Spleen (tissue), 11 donors: ENCODE data around the gene BAK1. TPM values are rescaled to one million over a fixed set of nuclear protein-coding genes. Genes with fewer than 3 reads are reported as not detected.
A peak's percentile ranks its signal among the peaks of the same experiment; 100 is the strongest.

ENCODE experiments used
- DNase-seq: peaks from one replicate; pipeline ENCODE4 v3.0.0-alpha.2; 2020
- H3K27ac ChIP-seq, 8 donors: fragments of 200-600 bp; sonication (generic) in 7 of 8; 1 replicate in 4 of 8; 2 replicates in 4 of 8; pipeline versions ENCODE4 v1.5.0 to v1.8.0; 2016 to 2021; ENCODE audit warnings: inconsistent platforms in 4 of 8, mild to moderate bottlenecking in 4 of 8, moderate library complexity in 1 of 8
- H3K27me3 ChIP-seq, 7 donors: fragments of 200-600 bp; sonication (generic) in 6 of 7; replicated peaks in 1 of 7; 1 replicate in 4 of 7; 2 replicates in 3 of 7; pipeline versions ENCODE4 v1.5.0 to v1.8.0; 2016 to 2021; ENCODE audit warnings: inconsistent platforms in 3 of 7, mild to moderate bottlenecking in 1 of 7
- H3K36me3 ChIP-seq, 6 donors: fragments of 200-600 bp; sonication (generic) in 5 of 6; 1 replicate in 4 of 6; 2 replicates in 2 of 6; pipeline versions ENCODE4 v1.5.0 to v1.8.0; 2016 to 2021; ENCODE audit warnings: inconsistent platforms in 2 of 6
- H3K4me1 ChIP-seq, 6 donors: fragments of 200-600 bp; sonication (generic) in 5 of 6; 1 replicate in 3 of 6; 2 replicates in 3 of 6; pipeline versions ENCODE4 v1.5.0 to v1.8.0; 2016 to 2021; ENCODE audit warnings: inconsistent platforms in 3 of 6
- H3K4me3 ChIP-seq, 8 donors: fragments of 200-600 bp; sonication (generic) in 7 of 8; 1 replicate in 4 of 8; 2 replicates in 4 of 8; pipeline versions ENCODE4 v1.5.0 to v1.8.0; 2016 to 2021; ENCODE audit warnings: inconsistent platforms in 4 of 8, mild to moderate bottlenecking in 4 of 8, moderate library complexity in 2 of 8
- H3K9me3 ChIP-seq, 8 donors: fragments of 200-600 bp; sonication (generic) in 7 of 8; 1 replicate in 4 of 8; 2 replicates in 4 of 8; pipeline versions ENCODE4 v1.5.0 to v1.8.0; 2016 to 2021; ENCODE audit warnings: inconsistent platforms in 4 of 8
- POLR2A ChIP-seq, 3 donors: fragments of 450-650 bp; IDR thresholded peaks; one replicate each; pipeline ENCODE4 v1.5.1; 2017; ENCODE audit warnings: antibody characterized with exemption in 3 of 3, mild to moderate bottlenecking in 1 of 3
- POLR2AphosphoS5 ChIP-seq, 3 donors: sonication (generic); formaldehyde crosslinking; IDR thresholded peaks; one replicate each; pipeline ENCODE4 v1.5.1; 2017; ENCODE audit warnings: antibody characterized with exemption in 3 of 3
- WGBS, 5 donors: extraction: QIAGEN DNeasy Blood & Tissue Kit in 3 of 5; methylation state at CpG; one replicate each; pipeline versions ENCODE4 v1.1.5 to v1.1.7; 2013 to 2018; 5-methylcytosine and 5-hydroxymethylcytosine counted together
- intact Hi-C: fragments of 100-400 bp; cut with DNase I; formaldehyde crosslinking; loops from one replicate; pipeline ENCODE4 v1.15.0; 2023; ENCODE audit warnings: low total_unique reads
- polyA plus RNA-seq, 3 donors: library from polyadenylated mRNA; stranded (reverse); fragments of 200-250 nt; gene quantifications; one replicate each; pipeline ENCODE4 v1.2.1, GENCODE V29; 2013
- total RNA-seq, 7 donors: library from RNA; depleted of rRNA in 3 of 7; stranded (reverse); fragments of >200 nt in 3 of 7; fragmentation: NEBNext Ultra II Directional in 4 of 7; extraction: Animal tissue kit (Norgen Biotek cat#: 25700) in 4 of 7; gene quantifications; one replicate each; pipeline versions ENCODE4 v1.1.0 to v1.2.1, GENCODE V29; 2016 to 2021
- TF ChIP-seq, protein P1 (sequence below), 11 experiments: fragments of 200-600 bp in 7 of 11; fragments of 450-650 bp in 4 of 11; sonication (generic) in 4 of 11; IDR thresholded peaks in 8 of 11; conservative IDR thresholded peaks in 3 of 11; 1 replicate in 7 of 11; 2 replicates in 4 of 11; pipeline versions ENCODE4 v1.4.0 to v1.8.0; 2016 to 2021; ENCODE audit warnings: antibody characterized with exemption in 11 of 11, inconsistent platforms in 4 of 11, mild to moderate bottlenecking in 1 of 11
- donor health status: healthy with polysubstance abuse.
- donor health status: DM: no; HTN: no; CAD: no; lungs with moderate emphysema.
- donor health status: DM: no; HTN: no; CAD: no.
- donor health status: Bipolar disorder and iron deficiency.
- donor health status: healthy.
- donor health status: DM: no; HTN: no; CAD: no.
- donor health status: DM: yes; HTN: yes; CAD: no.

Gene BAK1
- total and polyA plus RNA-seq, 10 donors: 14.9 to 34.4 (median 25.9) TPM

DNA sequence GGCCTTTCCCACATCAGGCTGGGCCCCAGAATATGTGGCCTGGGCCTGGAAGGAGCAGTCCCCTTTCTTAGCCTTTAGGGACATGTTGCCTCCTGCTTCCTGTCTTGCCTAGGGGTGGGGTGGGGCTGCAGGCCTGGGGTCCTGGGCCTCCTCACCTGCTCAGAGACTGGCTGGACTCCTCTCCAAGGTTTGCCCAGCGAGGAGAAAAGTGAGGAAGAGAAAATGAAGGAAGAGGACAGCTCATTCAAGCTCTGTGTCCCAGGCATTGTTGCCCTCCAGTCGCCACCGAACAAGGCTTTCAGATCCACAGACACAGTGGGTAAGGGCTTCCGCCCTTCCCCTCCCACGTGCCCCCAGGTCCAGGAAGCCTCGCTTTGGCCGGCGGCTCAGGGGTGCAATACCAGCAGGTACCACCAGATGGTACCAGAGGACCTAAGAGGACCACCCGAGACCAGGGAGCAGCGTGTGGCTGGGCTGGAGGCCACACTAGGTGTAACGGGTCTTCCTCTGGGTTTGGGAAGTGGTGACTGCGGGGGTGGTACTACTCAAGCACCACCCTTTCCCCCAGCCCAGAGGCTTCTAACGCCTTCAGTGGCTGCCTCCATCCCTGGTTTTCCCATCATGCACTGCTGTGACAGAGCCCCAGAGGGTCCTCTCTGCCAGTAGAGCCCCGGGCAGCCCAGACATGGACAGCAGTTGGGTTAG, 5.5 kb upstream of the BAK1 start:
- intact Hi-C loops: loop anchor here (5.0 kb wide), 1 partner anchor 117 kb away; no protein-coding TSS in a partner anchor
- Histone ChIP-seq H3K4me1 (peaks cover 20 to 60% (median 35%) of the 10 kb centered on the region in 6 donors), H3K27ac (peak overlapping the region in 7 of 8 donors; percentile 38 to 78 (median 71)), H3K9me3 (no peaks in the 10 kb centered on the region), H3K4me3 (peak overlapping the region in 2 of 8 donors; percentile 2 to 48), H3K27me3 (no peaks in the 10 kb centered on the region), H3K36me3 (no peaks in the 10 kb centered on the region)
- DNase-seq: peak; percentile 95
- TF ChIP-seq POLR2A (IDR thresholded peaks at IDR 0.05) (no peak), POLR2AphosphoS5 (IDR thresholded peaks at IDR 0.05) (peak; percentile 73 to 81 (median 78))
- TF ChIP-seq, protein P1, sequence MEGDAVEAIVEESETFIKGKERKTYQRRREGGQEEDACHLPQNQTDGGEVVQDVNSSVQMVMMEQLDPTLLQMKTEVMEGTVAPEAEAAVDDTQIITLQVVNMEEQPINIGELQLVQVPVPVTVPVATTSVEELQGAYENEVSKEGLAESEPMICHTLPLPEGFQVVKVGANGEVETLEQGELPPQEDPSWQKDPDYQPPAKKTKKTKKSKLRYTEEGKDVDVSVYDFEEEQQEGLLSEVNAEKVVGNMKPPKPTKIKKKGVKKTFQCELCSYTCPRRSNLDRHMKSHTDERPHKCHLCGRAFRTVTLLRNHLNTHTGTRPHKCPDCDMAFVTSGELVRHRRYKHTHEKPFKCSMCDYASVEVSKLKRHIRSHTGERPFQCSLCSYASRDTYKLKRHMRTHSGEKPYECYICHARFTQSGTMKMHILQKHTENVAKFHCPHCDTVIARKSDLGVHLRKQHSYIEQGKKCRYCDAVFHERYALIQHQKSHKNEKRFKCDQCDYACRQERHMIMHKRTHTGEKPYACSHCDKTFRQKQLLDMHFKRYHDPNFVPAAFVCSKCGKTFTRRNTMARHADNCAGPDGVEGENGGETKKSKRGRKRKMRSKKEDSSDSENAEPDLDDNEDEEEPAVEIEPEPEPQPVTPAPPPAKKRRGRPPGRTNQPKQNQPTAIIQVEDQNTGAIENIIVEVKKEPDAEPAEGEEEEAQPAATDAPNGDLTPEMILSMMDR (IDR thresholded peaks at IDR 0.05 in 8 of 11, conservative IDR thresholded peaks at IDR 0.05 in 3 of 11): peak; percentile 96 to 100 (median 100)
- 7 to 12% (median 9%) methylated on average over 9 to 14 of the region's 14 CpGs for WGBS, 5 donors

DNA sequence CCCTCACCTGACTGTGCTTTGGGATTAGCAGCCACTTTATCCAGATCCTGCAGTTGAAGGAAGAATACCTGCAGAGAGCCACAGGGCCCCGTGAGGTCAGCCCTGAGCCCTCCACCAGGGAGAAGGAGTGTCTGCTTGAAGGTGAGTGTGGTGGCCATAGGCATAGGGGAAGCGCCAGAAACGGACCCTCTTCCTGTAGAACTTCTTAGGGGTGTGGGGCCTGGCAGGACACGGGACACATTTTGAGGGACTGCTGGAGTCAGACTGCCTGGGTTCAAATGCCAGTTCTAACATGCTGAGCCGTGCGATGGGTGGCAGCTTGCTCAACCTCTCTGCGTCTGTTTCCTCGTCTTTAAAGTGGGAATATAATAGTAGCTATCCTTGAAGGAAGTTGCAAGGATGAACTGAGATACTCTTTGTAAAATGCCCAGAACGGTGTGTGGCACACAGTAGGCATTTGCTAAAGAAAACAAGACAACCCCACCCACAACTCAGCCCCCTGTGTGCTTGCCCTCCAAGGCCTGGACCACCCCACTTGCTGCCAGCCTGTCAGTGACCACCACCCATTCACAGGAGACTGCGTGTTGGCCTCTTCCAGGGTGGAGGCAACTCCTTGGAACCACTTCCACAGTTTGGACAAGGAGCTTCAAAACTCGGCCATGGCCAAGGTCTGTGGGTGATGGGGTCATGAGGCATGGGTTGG, 4.8 kb upstream of the BAK1 start:
- no peak for TF ChIP-seq POLR2AphosphoS5 (IDR thresholded peaks at IDR 0.05)
- no peak for TF ChIP-seq POLR2A (IDR thresholded peaks at IDR 0.05)
- TF ChIP-seq, protein P1 (IDR thresholded peaks at IDR 0.05 in 8 of 11, conservative IDR thresholded peaks at IDR 0.05 in 3 of 11): no peak
- H3K4me1 ChIP-seq: peaks cover 15 to 58% (median 33%) of the 10 kb centered on the region in 6 donors
- 68 to 84% (median 71%) methylated on average over 9 to 11 of the region's 11 CpGs for WGBS, 5 donors

DNA sequence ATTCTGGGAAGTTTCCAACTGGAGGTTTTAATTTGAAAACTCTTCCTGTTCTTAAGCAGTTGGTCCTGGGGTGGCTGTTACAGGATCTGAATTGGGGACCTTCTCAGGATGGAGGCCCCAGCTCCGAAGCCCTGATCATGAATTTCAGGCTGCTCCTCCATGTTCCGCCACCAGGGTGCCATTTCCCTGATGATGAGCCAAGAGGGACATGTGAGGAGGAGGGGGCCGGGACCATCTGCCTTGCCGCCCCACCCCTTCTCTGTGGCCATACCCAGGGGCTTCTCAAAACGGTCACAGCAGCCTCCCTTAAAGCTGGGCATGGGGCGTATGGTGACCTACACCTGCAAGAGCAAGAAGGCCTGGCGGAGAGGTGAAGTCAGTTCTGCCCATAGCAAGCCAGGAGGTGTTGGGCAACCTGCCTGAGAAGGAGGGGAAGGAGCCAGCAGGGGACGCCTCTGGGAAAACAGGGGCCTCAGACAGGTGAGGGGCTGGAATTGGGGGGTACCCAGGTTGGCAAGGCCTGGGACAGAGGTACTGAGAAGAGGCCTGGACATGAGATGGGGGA, 3.6 kb upstream of the BAK1 start:
- DNase-seq: peak; percentile 61
- no peak overlapping the region for H3K4me3 ChIP-seq
- no peaks in the 10 kb centered on the region for H3K9me3 ChIP-seq
- H3K27ac ChIP-seq: no peak overlapping the region
- peaks cover 12 to 57% (median 31%) of the 10 kb centered on the region in 6 donors for H3K4me1 ChIP-seq
- intact Hi-C loops: no loop called here
- WGBS, 5 donors: 67 to 90% (median 81%) methylated on average over 6 to 8 of the region's 8 CpGs
- H3K27me3 ChIP-seq: no peaks in the 10 kb centered on the region
- H3K36me3 ChIP-seq: no peaks in the 10 kb centered on the region
- no peak for TF ChIP-seq POLR2A (IDR thresholded peaks at IDR 0.05)

More for the DNA sequence above, 4.8 kb upstream of the BAK1 start:
- intact Hi-C loops: loop anchor here (5.0 kb wide), 1 partner anchor 117 kb away; no protein-coding TSS in a partner anchor
- Histone ChIP-seq H3K27me3 (no peaks in the 10 kb centered on the region), H3K27ac (peak overlapping the region in 7 of 8 donors; percentile 38 to 78 (median 71)), H3K4me3 (peak overlapping the region in 1 of 8 donors; percentile 48), H3K9me3 (no peaks in the 10 kb centered on the region), H3K36me3 (no peaks in the 10 kb centered on the region)
- DNase-seq: peak; percentile 69

DNA sequence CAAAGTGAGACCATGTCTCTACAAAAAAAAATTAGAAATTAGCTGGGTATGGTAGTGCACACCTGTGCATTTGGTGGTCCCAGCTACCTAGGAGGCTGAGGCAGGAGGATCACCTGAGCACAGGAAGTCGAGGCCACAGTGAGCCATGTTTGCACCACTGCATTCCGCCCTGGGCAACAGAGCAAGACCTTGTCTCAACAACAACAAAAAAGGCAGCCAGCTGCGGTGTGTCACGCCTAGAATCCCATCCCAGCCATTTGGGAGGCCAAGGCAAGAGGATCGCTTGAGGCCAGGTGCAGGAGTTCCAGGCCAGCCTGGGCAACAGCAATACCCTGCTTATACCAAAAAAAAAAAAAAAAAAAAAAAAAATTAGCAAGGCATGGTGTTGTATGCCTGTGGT, 1.1 kb upstream of the BAK1 start:
- 87 to 94% (median 91%) methylated on average over 5 of the region's 5 CpGs for WGBS, 5 donors
- Histone ChIP-seq H3K27me3 (no peaks in the 10 kb centered on the region), H3K9me3 (no peaks in the 10 kb centered on the region), H3K27ac (no peak overlapping the region), H3K4me3 (no peak overlapping the region), H3K4me1 (peaks cover 27 to 66% (median 52%) of the 10 kb centered on the region in 6 donors), H3K36me3 (peaks cover 0 to 21% (median 12%) of the 10 kb centered on the region in 6 donors)
- TF ChIP-seq, protein P1 (IDR thresholded peaks at IDR 0.05 in 8 of 11, conservative IDR thresholded peaks at IDR 0.05 in 3 of 11): no peak
- no peak for TF ChIP-seq POLR2A (IDR thresholded peaks at IDR 0.05)
- TF ChIP-seq POLR2AphosphoS5 (IDR thresholded peaks at IDR 0.05): no peak
- peak; percentile 68 for DNase-seq
- intact Hi-C loops: no loop called here
